ENCODE results near the gene IZUMO1.

DNA sequence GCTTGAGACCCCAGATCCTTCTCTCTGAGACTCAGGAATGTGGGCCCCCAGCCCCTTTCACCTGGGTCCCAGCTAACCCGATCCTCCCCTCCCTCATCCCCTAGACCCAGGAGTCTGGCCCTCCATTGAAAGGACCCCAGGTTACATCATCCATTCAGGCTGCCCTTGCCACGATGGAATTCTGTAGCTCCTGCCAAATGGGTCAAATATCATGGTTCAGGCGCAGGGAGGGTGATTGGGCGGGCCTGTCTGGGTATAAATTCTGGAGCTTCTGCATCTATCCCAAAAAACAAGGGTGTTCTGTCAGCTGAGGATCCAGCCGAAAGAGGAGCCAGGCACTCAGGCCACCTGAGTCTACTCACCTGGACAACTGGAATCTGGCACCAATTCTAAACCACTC lies 9.1 kb upstream of the IZUMO1 start:
- TF ChIP-seq POLR2AphosphoS5 (IDR thresholded peaks at IDR 0.05) = no peak
- TF ChIP-seq, protein P1, sequence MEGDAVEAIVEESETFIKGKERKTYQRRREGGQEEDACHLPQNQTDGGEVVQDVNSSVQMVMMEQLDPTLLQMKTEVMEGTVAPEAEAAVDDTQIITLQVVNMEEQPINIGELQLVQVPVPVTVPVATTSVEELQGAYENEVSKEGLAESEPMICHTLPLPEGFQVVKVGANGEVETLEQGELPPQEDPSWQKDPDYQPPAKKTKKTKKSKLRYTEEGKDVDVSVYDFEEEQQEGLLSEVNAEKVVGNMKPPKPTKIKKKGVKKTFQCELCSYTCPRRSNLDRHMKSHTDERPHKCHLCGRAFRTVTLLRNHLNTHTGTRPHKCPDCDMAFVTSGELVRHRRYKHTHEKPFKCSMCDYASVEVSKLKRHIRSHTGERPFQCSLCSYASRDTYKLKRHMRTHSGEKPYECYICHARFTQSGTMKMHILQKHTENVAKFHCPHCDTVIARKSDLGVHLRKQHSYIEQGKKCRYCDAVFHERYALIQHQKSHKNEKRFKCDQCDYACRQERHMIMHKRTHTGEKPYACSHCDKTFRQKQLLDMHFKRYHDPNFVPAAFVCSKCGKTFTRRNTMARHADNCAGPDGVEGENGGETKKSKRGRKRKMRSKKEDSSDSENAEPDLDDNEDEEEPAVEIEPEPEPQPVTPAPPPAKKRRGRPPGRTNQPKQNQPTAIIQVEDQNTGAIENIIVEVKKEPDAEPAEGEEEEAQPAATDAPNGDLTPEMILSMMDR (IDR thresholded peaks at IDR 0.05 in 8 of 11, conservative IDR thresholded peaks at IDR 0.05 in 3 of 11) = no peak
- no peak for TF ChIP-seq POLR2A (IDR thresholded peaks at IDR 0.05)
